Ecto neural progenitor cell (in vitro differentiated cells): ENCODE data around the gene RGS9.

Source experiments
- DNase-seq: peaks from one replicate; pipeline ENCODE4 v3.0.0-alpha.2; 2018; ENCODE audit warnings: low spot score

Gene RGS9

DNA sequence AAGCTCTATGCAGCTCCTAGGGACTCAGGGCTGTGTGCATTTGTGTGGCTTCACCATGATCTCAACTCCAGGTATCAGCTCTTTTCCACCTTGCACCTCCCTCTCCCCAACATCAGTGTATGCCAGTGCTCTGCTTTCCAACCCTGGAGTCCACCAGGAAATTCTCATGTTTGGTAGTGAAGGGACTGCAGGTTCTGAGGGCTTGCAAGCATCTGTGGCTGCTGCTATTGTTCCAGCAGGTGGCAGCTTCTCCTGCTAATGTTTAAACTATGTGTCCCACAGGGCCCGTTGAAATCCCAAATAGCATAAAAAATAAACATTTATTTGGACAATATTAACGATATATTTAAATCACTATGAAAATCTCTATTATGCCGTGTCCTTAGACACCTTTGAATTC is 82.0 kb downstream of the RGS9 start:
- DNase-seq = no peak

DNA sequence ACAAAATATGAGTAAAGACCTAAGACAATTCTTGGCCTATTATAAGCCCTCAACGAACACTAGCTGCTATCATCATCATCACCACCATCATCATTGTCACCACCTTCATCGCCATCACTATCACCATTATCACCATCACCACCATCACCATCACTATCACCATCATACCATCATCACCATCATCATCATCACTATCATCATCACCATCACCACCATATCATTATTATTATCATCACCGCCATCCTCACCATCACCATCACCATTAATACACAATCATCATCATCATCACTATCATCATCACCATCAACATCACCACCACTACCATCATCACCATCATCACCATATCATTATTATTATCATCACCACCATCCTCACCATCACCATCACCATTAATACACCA is 82.5 kb downstream of the RGS9 start:
- no peak for DNase-seq

- DNase-seq = no peak
These were observed 83.6 kb downstream of the RGS9 start for GRCh38 chr17:65220732-65221131.

DNA sequence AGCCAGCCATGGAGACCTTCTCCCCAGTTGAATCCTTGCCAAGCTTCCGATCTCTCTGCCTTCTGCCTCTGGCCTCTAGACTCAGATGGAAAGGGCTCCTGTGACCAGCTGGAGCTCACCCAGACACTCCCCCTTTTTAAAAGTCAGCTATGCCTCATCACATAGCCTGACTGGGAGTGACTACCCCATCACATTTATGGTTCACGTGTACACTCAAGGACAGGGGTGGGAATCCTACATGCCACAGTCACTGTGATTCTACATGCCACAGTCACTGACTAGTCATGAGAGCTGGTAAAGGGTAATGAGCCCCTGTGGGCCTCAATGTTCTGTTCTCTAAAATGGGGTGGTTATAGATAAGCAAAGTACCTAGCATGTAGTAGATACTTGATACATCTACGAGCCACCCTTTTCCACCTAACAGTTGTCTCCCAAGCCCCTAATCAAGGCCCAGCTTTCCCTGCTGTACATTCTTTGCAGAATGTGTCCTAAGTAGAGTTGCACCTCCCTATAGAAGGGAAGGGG is 85.1 kb downstream of the RGS9 start:
- no peak for DNase-seq

- no peak for DNase-seq
These were observed 87.9 kb downstream of the RGS9 start for GRCh38 chr17:65225061-65225460.

- DNase-seq = no peak
These were observed 89.1 kb downstream of the RGS9 start for GRCh38 chr17:65226227-65226626.

- no peak for DNase-seq
These were observed 90.5 kb downstream of the RGS9 start for GRCh38 chr17:65227637-65228036.

DNA sequence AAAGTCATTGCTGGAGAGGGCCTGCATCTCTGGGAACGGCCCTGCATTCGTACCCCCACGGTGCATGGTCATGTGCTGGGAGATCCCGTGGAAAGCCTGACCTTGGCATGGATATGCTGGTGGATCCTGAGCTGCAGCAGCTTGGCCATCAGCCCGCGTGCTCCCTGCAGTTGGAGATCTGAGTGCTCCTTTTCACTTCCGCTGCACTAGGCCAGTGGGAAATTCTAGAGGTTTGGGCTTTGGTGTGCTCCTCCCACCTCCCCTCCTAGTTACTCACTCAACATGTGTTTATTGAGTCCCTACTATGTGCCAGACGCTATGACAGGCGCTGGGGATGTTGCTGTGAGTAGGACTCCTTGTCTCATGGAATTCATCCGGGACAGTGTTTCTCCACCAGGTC is 91.1 kb downstream of the RGS9 start:
- DNase-seq = no peak

DNA sequence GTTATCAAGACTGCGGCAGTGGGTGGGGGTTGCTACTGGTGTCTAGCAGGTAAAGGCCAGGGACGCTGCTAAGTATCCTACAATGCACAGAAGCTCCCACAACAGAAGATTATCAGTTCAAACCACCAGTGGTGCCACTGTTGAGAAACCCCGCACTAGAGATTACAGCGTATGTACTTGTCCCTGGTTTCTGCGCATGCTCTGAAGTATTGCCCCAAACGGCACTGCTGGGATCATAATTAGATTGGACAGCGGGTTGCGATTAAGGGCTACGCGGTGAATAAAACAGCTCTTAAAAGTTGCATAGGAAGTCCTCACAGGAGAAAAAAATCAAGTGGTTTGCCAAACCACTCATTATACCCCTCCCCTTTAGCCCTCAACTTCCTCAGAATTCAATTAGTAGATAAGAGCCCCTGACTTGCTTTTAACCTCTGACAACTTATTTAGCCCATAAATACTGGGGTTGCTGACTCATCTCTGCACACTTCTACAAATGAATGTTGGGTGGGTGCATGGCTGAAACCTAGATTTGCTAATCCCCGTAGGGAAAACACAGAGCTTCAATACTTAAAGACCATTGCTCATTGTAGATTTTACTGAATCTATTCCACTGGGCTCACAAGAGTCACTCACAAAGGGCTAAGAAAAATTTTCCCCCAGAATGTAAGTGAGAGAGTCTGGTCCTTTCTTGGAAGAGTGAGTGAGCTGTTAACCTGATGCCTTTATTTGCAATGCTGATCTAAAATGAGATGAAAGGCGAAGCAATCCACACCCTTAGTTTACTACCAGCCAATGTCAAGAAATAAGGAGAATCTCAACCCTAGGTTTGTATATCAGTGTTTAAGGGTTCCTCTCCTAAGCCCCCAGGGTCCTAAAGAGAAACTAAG is 91.8 kb downstream of the RGS9 start:
- no peak for DNase-seq

DNA sequence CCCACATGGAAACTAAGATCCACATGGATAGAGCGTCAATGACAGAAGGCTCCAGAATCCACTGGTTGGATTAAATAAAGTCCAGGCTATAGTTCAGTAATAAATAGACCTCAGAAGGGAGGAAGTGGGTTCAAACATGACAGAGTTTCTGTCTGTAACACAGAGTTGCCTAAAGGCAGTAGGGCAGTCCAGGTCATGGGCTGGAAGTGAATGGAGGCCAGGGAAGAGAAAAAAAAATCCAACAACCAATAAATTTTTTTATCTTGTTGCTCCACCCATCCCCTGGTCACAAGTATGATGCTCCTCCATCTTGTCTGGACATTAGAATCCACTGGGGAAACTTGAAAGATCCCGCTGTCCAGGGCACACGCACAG is 92.4 kb downstream of the RGS9 start:
- no peak for DNase-seq

DNA sequence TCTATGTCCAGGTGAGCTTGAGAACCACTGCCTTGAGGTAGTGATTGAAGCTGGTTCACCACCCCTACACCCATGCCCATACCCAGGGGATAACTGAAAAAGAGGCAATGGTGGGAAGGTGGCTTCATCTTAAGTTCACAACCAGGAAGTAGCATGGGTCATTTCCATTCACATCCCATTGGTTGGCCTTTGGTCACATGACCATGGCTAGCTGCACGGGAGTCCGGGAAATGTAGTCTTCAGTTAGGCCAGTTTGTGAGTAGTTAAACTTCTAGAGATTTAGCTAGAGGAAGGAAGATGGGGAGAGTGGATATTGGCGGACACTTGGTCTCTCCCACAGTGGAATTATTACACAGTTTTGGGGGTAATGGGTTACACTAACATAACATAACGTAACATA is 92.9 kb downstream of the RGS9 start:
- DNase-seq = no peak

- no peak for DNase-seq
These were observed 93.9 kb downstream of the RGS9 start for GRCh38 chr17:65231086-65231485.

DNA sequence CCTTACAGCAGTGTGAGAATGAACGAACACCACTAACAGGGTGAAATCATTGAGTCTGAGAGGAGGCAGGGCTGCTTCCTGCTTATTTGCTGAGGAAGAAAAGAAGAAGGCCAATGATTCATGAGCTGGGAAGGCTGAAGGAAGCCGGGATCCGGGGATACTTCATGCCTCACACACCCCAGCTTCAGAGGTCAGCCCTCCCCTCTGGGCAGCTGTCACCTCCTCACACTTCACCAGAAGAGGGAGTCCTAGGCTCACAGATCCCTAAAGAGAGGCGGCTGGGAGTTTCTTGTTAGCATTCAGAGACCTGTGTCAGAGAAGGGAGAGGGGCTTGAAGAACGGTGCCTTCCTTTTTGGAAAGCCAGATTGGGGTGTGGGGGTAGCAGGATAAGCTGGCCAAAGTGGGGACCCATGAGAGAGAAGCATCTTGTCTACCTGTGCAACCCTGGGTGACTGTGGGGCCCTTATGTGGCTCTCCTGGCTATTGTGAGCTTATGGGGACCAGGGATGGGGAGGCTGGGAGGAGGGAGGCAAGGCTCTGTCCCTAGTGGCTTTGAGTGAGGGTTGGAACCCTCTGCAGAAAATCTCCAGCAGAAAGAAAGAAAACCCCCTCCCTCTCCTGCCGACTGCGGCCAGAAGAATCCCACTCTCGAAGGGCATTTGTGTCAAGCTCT is 94.6 kb downstream of the RGS9 start:
- DNase-seq = peak; percentile 85

DNA sequence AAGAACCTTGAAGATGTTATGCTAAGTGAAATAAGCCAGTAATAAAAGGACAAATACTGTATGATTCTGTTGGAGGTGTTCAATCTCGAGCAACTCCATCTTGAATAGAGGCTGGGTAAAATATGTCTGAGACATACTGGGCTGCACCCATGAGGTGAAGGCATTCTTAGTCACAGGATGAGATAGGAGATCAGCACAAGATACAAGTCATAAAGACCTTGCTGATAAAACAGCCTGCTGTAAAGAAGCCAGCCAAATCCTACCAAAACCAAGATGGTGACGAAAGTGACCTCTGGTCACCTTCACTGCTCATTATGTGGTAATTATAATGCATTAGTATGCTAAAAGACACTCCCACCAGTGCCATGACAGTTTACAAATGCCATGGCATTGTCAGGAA is 98.1 kb downstream of the RGS9 start:
- no peak for DNase-seq

DNA sequence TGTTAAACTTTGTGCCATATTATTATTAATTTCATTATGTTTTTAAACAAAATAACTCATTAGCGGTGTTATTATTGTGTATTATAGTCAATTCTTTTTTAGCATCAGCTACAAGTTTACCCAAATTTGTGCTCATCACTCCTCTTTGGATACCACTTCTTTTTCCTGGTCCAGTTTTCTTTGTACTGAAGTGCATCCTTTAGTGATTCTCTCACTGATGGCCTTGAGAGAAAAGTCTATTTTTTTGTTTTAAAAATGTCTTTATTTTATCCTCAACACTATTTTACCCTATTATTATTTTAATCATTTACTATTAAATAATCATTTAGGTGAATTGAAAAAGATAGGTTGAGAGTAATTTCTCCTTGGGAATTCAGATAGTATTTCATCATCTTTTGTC is 99.2 kb downstream of the RGS9 start:
- DNase-seq = no peak

GRCh38 chr17:65243838-65244625 is 106.9 kb downstream of the RGS9 start:
- DNase-seq = peak; percentile 81

DNA sequence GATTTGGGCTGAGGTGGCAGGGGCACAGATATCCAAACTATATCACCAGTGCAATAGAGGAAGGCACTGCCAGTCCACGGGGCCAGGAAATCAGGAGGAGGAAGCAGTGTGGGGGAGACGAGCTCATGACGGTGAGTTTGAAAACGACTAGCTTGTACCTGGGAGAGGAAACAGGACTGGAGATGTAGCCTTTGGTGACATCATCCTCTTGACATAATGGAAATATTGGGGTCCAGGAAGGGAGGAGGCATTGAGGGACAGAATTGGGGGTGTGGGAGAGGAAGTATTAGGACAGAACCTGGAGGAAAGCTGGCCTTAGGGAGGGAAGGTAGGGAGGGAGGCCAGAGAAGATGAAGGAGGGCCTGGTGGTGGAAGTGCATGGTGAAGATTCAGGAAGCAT is 109.1 kb downstream of the RGS9 start:
- no peak for DNase-seq

GRCh38 chr17:65249774-65250173 is 112.6 kb downstream of the RGS9 start:
- no peak for DNase-seq

DNA sequence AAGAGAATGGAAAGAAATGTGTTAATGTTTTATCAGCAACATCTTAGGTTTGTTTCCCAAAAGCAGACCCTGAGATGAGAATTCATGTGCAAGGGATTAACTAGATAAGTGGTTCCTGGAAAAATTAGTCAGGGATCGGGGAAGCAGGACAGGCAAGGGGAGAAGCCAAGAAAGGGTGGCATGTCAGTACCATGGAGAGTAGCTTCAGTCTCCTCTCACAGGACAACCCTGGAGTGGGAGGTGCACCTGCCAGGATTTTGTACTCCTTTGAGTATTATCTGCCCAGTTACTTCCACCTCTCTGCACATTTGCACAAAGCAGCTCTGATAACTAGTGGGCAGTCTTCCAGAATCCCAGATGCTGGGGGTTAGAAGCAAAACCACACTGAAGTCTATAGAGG is 117.0 kb downstream of the RGS9 start:
- no peak for DNase-seq

- no peak for DNase-seq
These were observed 122.1 kb downstream of the RGS9 start for GRCh38 chr17:65259281-65259680.

DNA sequence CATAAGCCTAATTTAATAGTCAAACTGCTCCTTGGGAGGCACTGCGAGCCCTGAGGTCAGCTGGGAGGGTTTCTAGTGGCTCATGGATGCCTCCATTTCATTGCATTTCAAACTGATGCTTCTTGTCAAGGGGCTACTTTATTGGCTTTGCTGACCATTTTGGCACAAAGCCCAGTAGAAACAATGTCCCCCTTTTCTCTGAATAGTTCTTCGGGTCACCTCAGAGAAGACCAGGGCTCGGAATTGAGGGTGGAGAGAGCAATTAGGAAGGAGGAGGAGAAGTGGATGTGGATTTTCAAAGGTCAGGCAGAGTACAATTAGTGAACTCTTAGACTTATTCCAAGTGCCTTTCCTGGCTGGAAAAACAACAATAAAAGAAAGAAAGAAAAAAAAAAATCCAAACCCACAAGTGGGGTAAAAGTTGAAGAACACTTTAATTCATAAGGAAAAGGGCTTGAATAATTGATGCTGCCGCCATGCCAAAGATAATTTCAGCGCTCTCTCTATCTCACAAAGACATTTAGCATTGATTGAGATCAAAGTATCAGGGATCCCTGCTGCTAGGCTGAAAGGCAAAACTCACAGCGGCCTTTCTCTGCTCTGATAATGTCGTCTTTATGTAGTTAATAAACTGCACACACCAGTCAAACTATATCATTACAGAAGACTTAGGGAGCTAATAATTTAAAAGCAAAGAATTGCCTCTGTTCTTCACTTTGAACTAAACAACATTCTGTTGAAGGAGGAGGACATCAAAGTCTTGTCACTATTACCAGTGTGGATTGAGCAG is 122.7 kb downstream of the RGS9 start:
- no peak for DNase-seq

GRCh38 chr17:65260626-65261025 is 123.5 kb downstream of the RGS9 start:
- DNase-seq = no peak
